ENCODE measurements around the gene DAG1.
"Not testable (repeated sequence)": the region's sequence is repeated elsewhere in the genome, so short reads cannot be mapped to it uniquely, and the experiment has no call there.

The DAG1 gene

DNA sequence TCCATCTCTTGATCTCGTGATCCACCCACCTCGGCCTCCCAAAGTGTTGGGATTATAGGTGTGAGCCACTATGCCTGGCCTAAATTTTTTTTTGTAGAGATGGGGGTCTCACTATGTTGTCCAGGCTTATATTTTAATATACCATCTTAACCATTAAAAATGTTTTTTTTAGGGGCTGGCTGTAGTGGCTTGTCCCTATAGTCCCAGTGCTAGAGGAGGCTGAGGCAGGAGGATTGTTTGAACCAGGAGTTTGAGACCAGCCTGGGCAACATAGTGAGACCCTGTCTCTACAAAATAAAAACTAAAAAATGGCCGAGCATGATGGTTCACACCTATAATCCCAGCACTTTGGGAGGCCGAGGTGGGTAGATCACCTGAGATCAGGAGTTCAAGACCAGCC lies 26.8 kb downstream of the DAG1 start:
- H3K27ac Mint-ChIP-seq, H3K4me3 Mint-ChIP-seq, H3K27me3 Mint-ChIP-seq, H3K9me3 Mint-ChIP-seq: not testable (repeated sequence)
- H3K4me1 Mint-ChIP-seq (ENCODE audit: low read depth): peaks cover 33% of the 10 kb centered on the region
- H3K36me3 Mint-ChIP-seq (ENCODE audit: low read depth): peaks cover 10% of the 10 kb centered on the region

DNA sequence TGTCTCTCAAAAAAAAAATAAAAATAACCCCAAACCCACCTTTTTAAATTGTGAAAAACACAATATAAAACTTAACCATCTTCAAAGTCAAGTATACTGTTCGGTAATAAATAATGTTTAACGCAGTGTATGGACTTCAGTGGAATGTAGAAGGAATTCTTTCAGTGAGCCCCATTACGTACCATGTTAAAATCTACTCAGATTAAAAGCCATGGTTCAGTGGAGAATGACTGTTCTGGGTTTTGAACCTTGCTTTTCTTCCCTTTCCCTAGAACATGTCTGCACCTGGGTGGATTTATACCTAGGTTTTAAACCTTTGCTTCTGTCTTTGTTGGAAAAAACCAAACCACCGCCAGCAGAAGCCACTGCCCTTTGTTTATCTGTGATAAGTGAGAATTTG lies 27.5 kb downstream of the DAG1 start:
- H3K36me3 Mint-ChIP-seq (ENCODE audit: low read depth): peaks cover 14% of the 10 kb centered on the region
- no peaks in the 10 kb centered on the region for H3K27me3 Mint-ChIP-seq
- H3K4me1 Mint-ChIP-seq (ENCODE audit: low read depth): peaks cover 33% of the 10 kb centered on the region
- no peak overlapping the region for H3K4me3 Mint-ChIP-seq
- no peak overlapping the region for H3K27ac Mint-ChIP-seq
- H3K9me3 Mint-ChIP-seq: no peaks in the 10 kb centered on the region

DNA sequence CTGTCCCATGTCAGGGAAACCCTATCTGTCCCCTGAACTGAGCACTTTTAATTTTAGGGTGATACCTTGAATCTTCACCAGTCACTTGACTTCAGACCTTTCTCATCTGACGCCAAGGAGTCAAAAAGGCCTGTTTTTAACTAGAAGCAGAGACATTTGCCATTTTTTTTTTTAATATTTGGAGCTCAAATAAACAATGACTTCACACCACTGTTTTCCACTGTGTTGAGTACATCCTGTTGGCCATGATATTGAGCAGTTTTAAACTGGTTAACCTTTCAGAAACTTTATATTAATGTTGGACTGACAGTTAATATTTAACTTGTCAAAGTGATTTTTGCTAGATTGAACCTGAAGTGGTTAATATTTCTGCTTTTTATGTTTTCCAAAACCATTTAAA lies 28.2 kb downstream of the DAG1 start:
- Mint-ChIP-seq H3K27ac (peak overlapping the region; percentile 34), H3K9me3 (no peaks in the 10 kb centered on the region), H3K4me3 (no peak overlapping the region), H3K27me3 (no peaks in the 10 kb centered on the region), H3K4me1 (ENCODE audit: low read depth) (peaks cover 35% of the 10 kb centered on the region), H3K36me3 (ENCODE audit: low read depth) (peaks cover 17% of the 10 kb centered on the region)

DNA sequence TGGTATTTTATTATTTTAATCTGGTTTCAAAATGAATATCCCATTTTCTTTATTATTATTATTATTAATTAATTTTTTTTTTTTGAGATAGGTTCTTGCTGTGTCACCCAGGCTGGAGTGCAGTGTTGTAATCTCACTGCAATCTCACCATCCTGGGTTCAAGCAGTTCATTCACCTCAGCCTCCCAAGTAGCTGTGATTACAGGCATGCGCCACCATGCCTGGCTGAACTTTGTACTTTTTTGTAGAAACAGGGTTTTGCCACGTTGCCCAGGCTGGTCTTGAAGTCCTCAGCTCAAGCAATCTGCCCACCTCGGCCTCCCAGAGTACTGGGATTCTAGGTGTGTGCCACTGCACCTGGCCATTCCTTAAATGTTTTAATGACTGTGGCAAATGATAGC lies 28.6 kb downstream of the DAG1 start:
- H3K4me3 Mint-ChIP-seq: no peak overlapping the region
- H3K27ac Mint-ChIP-seq: no peak overlapping the region
- H3K27me3 Mint-ChIP-seq: no peaks in the 10 kb centered on the region
- peaks cover 34% of the 10 kb centered on the region for H3K4me1 Mint-ChIP-seq (ENCODE audit: low read depth)
- H3K9me3 Mint-ChIP-seq: no peaks in the 10 kb centered on the region
- H3K36me3 Mint-ChIP-seq (ENCODE audit: low read depth): peaks cover 15% of the 10 kb centered on the region

DNA sequence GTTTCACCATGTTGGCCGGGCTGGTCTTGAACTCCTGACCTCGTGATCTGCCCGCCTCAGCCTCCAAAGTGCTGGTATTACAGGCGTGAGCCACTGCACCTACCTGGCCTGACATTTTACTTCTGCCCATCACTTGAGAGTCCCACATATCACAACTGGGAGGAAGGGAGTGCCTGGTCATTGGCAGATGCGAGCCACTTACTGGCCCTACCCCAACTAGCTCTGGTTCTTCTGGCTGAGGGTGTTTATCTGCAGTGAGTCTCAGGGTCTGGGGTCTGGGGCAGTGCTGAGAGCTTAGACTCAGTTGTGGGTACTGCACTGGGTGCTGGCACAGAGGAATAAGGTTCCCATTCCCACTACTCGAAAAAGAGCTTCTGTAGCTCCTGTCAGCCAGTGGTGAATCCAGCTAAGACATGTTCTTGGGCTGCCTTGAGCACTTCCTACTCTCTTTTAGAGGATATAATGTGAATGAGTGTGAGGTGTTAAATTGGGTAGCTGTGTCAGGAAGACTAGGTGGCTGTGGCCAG lies 30.2 kb downstream of the DAG1 start:
- Mint-ChIP-seq H3K36me3 (ENCODE audit: low read depth) (peaks cover 11% of the 10 kb centered on the region), H3K9me3 (no peaks in the 10 kb centered on the region), H3K4me1 (ENCODE audit: low read depth) (peaks cover 28% of the 10 kb centered on the region), H3K27ac (peak overlapping the region; percentile 10), H3K4me3 (no peak overlapping the region), H3K27me3 (no peaks in the 10 kb centered on the region)

DNA sequence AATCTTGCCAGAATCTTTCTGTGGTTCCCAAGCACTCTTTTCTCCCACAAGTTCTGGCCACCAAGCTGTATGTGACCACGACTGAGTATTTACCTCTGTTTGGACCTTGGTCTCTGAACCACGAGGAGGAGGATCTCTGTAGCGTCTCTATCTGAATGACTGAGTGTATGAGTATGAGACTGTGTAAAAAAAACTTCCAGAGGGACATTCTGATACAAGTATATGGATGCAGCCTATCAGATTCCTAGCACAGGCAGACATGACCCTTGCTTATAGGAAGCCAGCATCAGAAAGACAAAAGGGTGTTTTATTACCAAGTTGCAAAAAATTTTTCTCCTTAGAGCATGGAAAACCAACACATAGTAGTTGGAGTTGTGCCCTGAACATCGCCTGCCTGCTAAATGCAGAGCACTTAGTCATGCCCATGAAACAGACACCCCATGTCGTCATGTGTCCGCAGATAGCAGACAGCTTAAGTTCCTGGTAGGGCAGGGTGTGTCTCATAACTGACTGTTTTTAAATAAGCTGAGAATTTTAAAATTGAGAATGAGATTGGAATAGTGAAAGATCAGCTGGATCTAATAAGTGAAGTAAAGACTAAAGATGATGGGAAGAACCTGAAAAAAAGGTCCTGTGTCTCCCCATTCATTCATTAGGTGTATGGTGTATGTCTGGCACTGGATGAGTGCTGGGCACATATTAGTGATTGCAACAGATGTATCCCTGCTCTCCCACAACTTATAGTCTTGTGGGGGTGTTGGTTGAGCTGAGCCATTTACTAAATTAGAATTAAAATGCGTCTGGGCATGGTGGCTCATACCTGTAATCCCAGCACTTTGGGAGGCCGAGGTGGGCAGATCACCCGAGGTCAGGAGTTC lies 30.9 kb downstream of the DAG1 start:
- Mint-ChIP-seq H3K9me3 (no peaks in the 10 kb centered on the region), H3K27me3 (no peaks in the 10 kb centered on the region), H3K36me3 (ENCODE audit: low read depth) (peaks cover 11% of the 10 kb centered on the region), H3K27ac (peak overlapping the region; percentile 10), H3K4me3 (no peak overlapping the region), H3K4me1 (ENCODE audit: low read depth) (peaks cover 28% of the 10 kb centered on the region)

DNA sequence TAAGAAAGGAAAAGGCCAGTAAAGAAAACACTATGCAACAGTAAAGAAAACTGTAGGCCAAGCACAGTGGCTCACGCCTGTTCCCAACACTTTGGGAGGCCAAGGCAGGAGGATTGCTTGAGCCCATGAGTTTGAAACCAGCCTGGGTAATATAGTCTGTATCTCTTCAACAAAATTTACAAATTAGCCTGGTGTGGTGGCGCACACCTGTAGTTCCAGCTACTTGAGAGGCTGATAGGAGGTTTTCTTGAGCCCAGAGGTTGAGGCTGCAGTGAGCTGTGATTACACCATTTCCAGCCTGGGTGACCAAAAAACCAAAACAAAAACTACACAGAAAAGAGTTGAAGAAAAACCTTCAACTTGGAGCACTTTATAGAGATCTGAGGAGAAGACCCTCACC lies 31.8 kb downstream of the DAG1 start:
- H3K27ac Mint-ChIP-seq: no peak overlapping the region
- H3K9me3 Mint-ChIP-seq: no peaks in the 10 kb centered on the region
- H3K36me3 Mint-ChIP-seq (ENCODE audit: low read depth): peaks cover 11% of the 10 kb centered on the region
- H3K27me3 Mint-ChIP-seq: no peaks in the 10 kb centered on the region
- no peak overlapping the region for H3K4me3 Mint-ChIP-seq
- H3K4me1 Mint-ChIP-seq (ENCODE audit: low read depth): peaks cover 31% of the 10 kb centered on the region

DNA sequence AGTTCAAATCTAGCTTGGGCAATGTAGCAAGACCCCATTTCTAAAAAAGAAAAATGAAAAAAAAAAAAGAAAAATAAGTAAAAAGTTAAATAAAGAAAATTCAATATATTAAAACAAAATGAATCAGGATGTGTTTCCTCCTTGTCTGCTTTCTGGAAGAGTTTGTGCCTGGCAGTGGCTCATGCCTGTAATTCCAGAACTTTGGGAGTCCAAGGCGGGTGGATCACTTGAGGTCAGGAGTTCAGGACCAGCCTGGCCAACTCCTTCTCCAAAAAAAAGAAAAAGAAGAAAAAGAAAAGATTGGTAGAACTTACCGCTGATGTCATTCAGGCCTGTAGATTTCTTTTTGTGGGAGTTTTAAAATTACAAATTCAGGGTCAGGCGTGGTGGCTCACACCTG lies 36.8 kb downstream of the DAG1 start:
- Mint-ChIP-seq H3K36me3 (ENCODE audit: low read depth) (peaks cover 23% of the 10 kb centered on the region), H3K27me3 (no peaks in the 10 kb centered on the region), H3K4me1 (ENCODE audit: low read depth) (peaks cover 16% of the 10 kb centered on the region), H3K9me3 (no peaks in the 10 kb centered on the region), H3K4me3 (no peak overlapping the region), H3K27ac (no peak overlapping the region)

DNA sequence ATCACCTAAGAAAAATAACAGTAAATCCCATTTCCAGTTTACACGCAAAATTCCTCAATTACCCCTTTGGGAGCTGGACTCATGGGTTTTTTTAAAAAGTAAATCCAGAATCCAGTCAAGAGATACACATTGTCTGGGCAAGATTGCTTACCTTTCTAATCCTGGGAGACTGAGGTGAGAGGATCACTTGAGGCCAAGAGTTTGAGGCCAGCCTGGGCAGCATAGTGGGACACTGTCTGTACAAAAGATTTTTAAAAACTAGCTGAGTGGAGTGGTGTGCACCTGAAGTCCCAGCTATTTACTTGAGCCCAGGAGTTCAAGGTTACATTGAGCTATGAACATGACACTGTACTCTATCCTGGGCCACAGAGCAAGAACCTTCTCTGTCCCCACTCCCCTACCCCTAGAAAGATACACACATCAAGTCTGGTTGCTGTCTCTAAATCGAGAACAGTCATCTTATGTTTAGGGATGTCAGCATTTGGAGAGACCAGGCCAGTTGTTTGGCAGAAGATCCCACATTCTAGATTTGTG lies 39.0 kb downstream of the DAG1 start:
- H3K27me3 Mint-ChIP-seq: no peaks in the 10 kb centered on the region
- H3K27ac Mint-ChIP-seq: no peak overlapping the region
- H3K4me1 Mint-ChIP-seq (ENCODE audit: low read depth): peaks cover 6% of the 10 kb centered on the region
- H3K9me3 Mint-ChIP-seq: no peaks in the 10 kb centered on the region
- no peak overlapping the region for H3K4me3 Mint-ChIP-seq
- peaks cover 26% of the 10 kb centered on the region for H3K36me3 Mint-ChIP-seq (ENCODE audit: low read depth)

DNA sequence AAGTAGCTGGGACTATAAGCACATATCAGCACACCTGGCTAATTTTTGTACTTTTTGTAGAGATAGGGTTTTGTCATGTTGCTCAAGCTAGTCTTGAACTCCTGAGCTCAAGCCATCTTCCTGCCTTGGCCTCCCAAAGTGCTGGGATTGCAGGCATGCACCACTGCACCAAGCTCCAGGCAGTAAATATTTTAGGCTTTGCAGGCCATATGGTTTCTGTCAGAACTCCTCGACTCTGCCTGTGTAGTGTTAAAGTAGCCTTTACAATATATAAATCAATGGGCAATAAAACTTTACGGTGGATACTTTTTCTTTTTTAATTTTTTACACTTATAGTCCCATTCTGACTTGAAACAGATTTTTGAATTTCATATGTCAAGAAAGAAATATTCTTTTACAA lies 41.6 kb downstream of the DAG1 start:
- H3K4me3 Mint-ChIP-seq: no peak overlapping the region
- peaks cover 40% of the 10 kb centered on the region for H3K36me3 Mint-ChIP-seq (ENCODE audit: low read depth)
- H3K27ac Mint-ChIP-seq: no peak overlapping the region
- no peaks in the 10 kb centered on the region for H3K27me3 Mint-ChIP-seq
- H3K4me1 Mint-ChIP-seq (ENCODE audit: low read depth): no peaks in the 10 kb centered on the region
- no peaks in the 10 kb centered on the region for H3K9me3 Mint-ChIP-seq

DNA sequence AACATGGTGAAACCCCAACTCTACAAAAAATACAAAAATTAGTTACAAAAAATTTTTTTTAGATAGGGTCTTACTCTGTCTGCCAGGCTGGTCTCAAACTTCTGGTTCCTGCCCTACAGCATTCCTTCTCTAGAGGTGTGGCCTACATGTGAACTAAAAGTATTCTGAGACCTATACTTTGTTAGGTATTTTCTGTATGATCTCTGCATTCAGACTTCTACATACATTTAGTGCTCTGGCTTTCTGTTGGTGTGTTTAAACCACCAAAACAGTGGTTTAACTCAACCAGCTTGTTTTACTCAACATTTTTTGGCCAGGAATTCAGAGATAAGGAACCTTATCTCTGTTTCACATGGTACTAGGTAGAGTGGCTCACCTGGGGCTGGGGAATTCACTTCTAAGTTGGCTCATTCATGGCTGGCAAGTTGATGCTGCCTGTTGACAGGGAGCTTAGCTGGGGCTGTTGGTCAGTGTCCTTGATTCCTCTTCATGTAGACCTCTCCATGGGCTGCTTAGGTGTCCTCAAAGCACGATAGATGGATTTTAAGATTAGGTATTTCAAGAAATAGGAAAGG lies 42.8 kb downstream of the DAG1 start:
- Mint-ChIP-seq H3K36me3 (ENCODE audit: low read depth) (peaks cover 49% of the 10 kb centered on the region), H3K4me1 (ENCODE audit: low read depth) (no peaks in the 10 kb centered on the region), H3K9me3 (no peaks in the 10 kb centered on the region), H3K27me3 (no peaks in the 10 kb centered on the region), H3K4me3 (no peak overlapping the region), H3K27ac (no peak overlapping the region)

DNA sequence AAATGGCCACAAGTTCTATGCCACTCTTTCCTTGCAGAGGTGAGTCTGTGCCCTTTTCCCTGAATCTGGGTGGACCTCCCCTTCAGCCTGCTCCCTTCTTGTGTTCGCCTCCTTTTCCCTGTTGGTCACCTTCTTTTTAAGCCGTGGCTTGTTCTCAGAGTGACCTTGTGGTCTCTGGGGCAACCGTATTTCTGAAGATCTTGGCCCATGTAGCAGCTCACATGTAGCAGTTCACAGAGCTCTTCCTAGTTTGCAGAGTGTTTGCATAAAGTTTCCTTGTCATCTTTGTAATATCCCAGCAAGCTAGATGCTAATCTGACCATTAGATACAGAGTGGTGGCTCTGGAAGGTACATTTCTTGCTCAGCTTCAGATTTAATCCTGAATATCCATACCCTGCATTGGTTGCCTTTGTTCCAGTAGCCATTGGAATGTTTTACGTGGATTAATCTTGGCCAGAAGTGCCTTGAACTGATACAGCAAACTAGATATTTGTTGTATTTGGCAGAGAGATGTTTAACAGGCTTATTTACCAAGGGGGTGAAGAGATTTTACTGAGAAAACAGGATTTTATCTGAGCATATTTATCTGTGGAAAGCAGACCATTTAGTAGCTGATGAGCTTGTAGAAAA lies 43.5 kb downstream of the DAG1 start:
- H3K4me3 Mint-ChIP-seq: no peak overlapping the region
- H3K36me3 Mint-ChIP-seq (ENCODE audit: low read depth): peaks cover 53% of the 10 kb centered on the region
- no peak overlapping the region for H3K27ac Mint-ChIP-seq
- no peaks in the 10 kb centered on the region for H3K9me3 Mint-ChIP-seq
- H3K27me3 Mint-ChIP-seq: no peaks in the 10 kb centered on the region
- no peaks in the 10 kb centered on the region for H3K4me1 Mint-ChIP-seq (ENCODE audit: low read depth)

DNA sequence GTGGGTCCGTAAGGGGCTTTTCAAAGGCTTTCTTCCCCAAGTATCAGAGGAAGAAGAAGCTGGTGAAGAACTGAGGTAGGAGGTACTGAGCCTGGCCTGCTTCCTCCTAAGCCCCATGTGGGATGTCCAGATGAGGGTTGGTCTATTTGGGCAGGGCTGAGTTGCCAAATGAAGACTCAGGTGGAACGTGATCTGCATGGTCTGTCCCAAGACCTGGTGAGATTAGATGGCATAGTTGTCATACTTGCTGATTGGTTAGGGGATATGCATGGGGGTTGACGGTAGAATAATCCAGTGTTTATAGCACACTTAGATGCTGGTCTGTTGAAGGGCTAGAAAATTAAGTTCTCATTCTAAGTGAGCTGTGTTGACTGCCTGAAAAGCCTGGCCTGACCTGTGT lies 47.9 kb downstream of the DAG1 start:
- H3K4me3 Mint-ChIP-seq: no peak overlapping the region
- H3K4me1 Mint-ChIP-seq (ENCODE audit: low read depth): peaks cover 8% of the 10 kb centered on the region
- no peaks in the 10 kb centered on the region for H3K27me3 Mint-ChIP-seq
- H3K9me3 Mint-ChIP-seq: no peaks in the 10 kb centered on the region
- H3K36me3 Mint-ChIP-seq (ENCODE audit: low read depth): peaks cover 51% of the 10 kb centered on the region
- no peak overlapping the region for H3K27ac Mint-ChIP-seq

DNA sequence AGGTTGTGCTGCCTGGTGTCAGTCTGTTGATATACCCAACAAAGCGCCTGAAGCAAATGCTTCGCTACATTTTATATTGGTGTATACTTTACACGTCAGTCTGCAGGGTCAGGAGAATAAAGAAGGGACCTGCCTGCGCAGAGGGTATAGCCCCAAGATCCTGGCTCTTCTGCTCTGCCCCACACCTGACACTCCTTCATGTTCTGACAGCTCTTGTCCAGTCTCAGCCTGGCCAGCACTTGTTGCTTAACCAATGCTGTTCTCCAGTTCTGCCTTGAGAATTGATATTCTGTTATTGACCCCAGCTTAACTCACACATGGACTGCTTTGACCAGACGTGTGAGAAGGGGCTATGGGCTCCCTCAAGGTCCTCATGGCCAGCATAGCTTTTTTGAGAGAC lies 48.4 kb downstream of the DAG1 start:
- H3K4me3 Mint-ChIP-seq: no peak overlapping the region
- H3K36me3 Mint-ChIP-seq (ENCODE audit: low read depth): peaks cover 46% of the 10 kb centered on the region
- H3K9me3 Mint-ChIP-seq: no peaks in the 10 kb centered on the region
- no peaks in the 10 kb centered on the region for H3K27me3 Mint-ChIP-seq
- H3K4me1 Mint-ChIP-seq (ENCODE audit: low read depth): peaks cover 8% of the 10 kb centered on the region
- H3K27ac Mint-ChIP-seq: no peak overlapping the region

DNA sequence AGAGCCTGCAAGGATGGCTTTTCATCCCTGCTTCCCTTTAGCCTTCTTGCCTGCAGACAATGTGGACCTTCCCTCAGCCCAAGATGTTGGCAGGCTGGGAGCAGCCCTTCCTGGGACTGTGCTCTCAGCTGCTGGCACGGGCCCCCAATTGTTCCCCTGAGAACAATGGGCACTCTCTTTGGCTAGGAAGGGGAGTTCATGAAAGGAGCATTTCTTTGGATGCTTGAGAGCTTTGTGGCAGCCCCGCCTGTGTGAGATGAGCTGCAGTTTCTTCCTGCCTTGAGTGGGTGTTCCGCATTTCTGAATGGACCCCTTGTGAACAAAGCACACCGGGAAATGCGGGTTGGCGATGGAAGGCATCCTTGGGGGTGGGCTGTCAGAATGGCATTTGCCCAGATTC lies 49.2 kb downstream of the DAG1 start:
- Mint-ChIP-seq H3K36me3 (ENCODE audit: low read depth) (peaks cover 38% of the 10 kb centered on the region), H3K27me3 (no peaks in the 10 kb centered on the region)

More for the DNA sequence above, 49.2 kb downstream of the DAG1 start:
- Mint-ChIP-seq H3K27ac (peak overlapping the region; percentile 41), H3K4me1 (ENCODE audit: low read depth) (peaks cover 8% of the 10 kb centered on the region), H3K4me3 (no peak overlapping the region), H3K9me3 (no peaks in the 10 kb centered on the region)

All from stimulated activated naive CD8-positive, alpha-beta T cell treated with anti-CD3 and anti-CD28 coated beads, Interleukin-15, Interleukin-2, amounts not matched to agents 100 ng/mL and 50 ng/mL, for 24 hours (primary cell).